T-cell (primary cell): ENCODE data around the gene BCL10. TPM values are rescaled to one million over a fixed set of nuclear protein-coding genes. Genes with fewer than 3 reads are reported as not detected.
A peak's percentile ranks its signal among the peaks of the same experiment; 100 is the strongest.

ENCODE experiments used
- ATAC-seq, 4 experiments: fragments of 200-7000 bp in 3 of 4; fragments of 150-1000 bp in 1 of 4; cut with Tn5 transposase; replicated peaks in 1 of 4; 1 replicate in 3 of 4; 2 replicates in 1 of 4; pipeline ENCODE4 v1.10.0; 2021; ENCODE audit warnings: moderate library complexity in 3 of 4, mild to moderate bottlenecking in 2 of 4, moderate number of reproducible peaks in 1 of 4
- CTCF ChIA-PET, 2 donors: fragments of 300-600 bp; sonication (Branson Sonifier 250); formaldehyde crosslinking; loops; one replicate each; lab custom pipeline; 2022; ENCODE audit warnings: antibody characterized with exemption in 2 of 2; lab: Charles Lee
- POLR2A ChIA-PET, 2 donors: fragments of 300-600 bp; sonication (Branson Sonifier 250); formaldehyde crosslinking; loops; one replicate each; lab custom pipeline; 2022; ENCODE audit warnings: antibody characterized with exemption in 2 of 2; lab: Charles Lee
- DNase-seq, 35 experiments: peaks; one replicate each; pipeline versions ENCODE4 v3.0.0 to v3.0.0-alpha.2; 2013 to 2023
- H3K27ac ChIP-seq: one replicate; pipeline ENCODE4 v1.5.1; 2013; ENCODE audit warnings: low read length
- H3K27me3 ChIP-seq, 2 experiments: replicated peaks in 1 of 2; 1 replicate in 1 of 2; 2 replicates in 1 of 2; pipeline versions ENCODE4 v1.6.1 to v1.7.0; 2013; ENCODE audit warnings: low read length in 1 of 2, mixed read lengths in 1 of 2; ENCODE audit not compliant: control insufficient read depth in 2 of 2, insufficient read depth in 2 of 2; ENCODE audit errors: extremely low read depth in 1 of 2
- H3K36me3 ChIP-seq, 2 donors: 1 replicate in 1 of 2; 2 replicates in 1 of 2; pipeline versions ENCODE4 v1.6.1 to v1.7.0; 2013; ENCODE audit warnings: low read length in 1 of 2; ENCODE audit not compliant: control insufficient read depth in 2 of 2, insufficient read depth in 1 of 2; ENCODE audit errors: extremely low read depth in 1 of 2
- H3K4me1 ChIP-seq, 2 experiments: 1 replicate in 1 of 2; 2 replicates in 1 of 2; pipeline versions ENCODE4 v1.6.1 to v1.7.0; 2013; ENCODE audit warnings: low read length in 2 of 2, mixed read lengths in 1 of 2; ENCODE audit not compliant: insufficient read depth in 2 of 2, control insufficient read depth in 1 of 2; ENCODE audit errors: extremely low read depth in 1 of 2
- H3K4me3 ChIP-seq, 2 donors: 1 replicate in 1 of 2; 2 replicates in 1 of 2; pipeline versions ENCODE4 v1.5.1 to v1.7.0; 2013; ENCODE audit warnings: mild to moderate bottlenecking in 2 of 2, low read length in 1 of 2, moderate library complexity in 1 of 2; ENCODE audit not compliant: control insufficient read depth in 1 of 2; ENCODE audit errors: extremely low read depth in 1 of 2
- H3K9me3 ChIP-seq: 2 replicates; pipeline ENCODE4 v1.7.0; 2013
- H3K27ac Mint-ChIP-seq, 2 donors: one replicate each; pipeline ENCODE4 v1.8.0; 2020 to 2021; ENCODE audit warnings: mild to moderate bottlenecking in 2 of 2, mixed read lengths in 2 of 2
- H3K27me3 Mint-ChIP-seq, 2 donors: one replicate each; pipeline ENCODE4 v1.8.0; 2021 to 2022; ENCODE audit warnings: mixed read lengths in 2 of 2
- H3K36me3 Mint-ChIP-seq: one replicate; pipeline ENCODE4 v1.8.0; 2021; ENCODE audit warnings: mixed read lengths
- H3K4me1 Mint-ChIP-seq, 3 donors: one replicate each; pipeline ENCODE4 v1.8.0; 2020 to 2022; ENCODE audit warnings: mixed read lengths in 3 of 3, mild to moderate bottlenecking in 1 of 3
- H3K4me3 Mint-ChIP-seq, 3 donors: one replicate each; pipeline ENCODE4 v1.8.0; 2020 to 2022; ENCODE audit warnings: mild to moderate bottlenecking in 3 of 3, mixed read lengths in 3 of 3, moderate library complexity in 3 of 3
- H3K9me3 Mint-ChIP-seq, 3 donors: one replicate each; pipeline ENCODE4 v1.8.0; 2020 to 2022; ENCODE audit warnings: mixed read lengths in 3 of 3
- WGBS: methylation state at CpG from one replicate; pipeline ENCODE4 v1.1.5; 2013; ENCODE audit warnings: missing lambda C conversion rate; ENCODE audit not compliant: insufficient coverage; 5-methylcytosine and 5-hydroxymethylcytosine counted together
- total RNA-seq, 35 experiments: library from RNA in 6 of 35; stranded (reverse) in 6 of 35; fragments of 120-200 nt in 1 of 35; gene quantifications; one replicate each; pipeline versions ENCODE4 v1.2.1 to v1.2.4 and lab custom pipeline; 2013 to 2026

The BCL10 gene
- total RNA-seq, 5 donors from 2014 or later (not counting 1 experiment from before 2014, with no cell fraction given): 25.8 to 40.0 (median 28.0) TPM

DNA sequence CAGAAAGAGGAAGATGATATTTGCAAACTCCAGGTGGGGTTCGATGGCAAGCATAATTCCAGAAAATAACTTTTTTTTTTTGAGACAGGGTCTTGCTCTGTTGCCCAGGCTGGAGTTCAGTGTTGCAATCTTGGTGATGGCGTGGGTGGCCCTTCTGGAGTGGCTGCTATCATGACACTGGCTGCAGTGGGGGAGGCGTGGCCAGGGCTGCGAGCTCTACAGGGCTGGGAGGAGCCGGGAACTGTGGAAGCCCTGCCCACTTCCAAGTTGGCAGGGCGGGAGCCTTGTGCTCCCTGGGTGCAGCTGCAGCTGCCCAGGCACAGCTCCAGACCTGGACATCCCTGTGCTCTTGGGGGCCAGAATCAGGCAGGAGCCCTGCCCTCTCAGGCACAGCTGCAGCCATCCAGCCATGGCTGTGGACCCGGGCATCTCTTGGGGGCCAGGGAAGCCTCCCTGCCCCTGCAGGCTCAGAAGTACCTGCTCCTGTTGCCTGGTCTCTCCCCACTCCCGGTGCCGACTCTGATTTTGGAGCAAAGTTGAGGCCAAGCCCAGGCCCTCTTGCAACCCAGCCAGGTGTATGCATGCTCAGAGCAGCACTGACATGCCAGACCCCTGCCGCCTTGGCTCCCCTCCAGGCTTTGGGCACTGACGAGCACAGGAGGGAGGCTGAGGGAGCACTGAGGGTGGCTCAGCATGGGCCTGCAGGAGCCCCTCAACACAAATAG is 7.2 kb upstream of the BCL10 start:
- ATAC-seq (no peak), DNase-seq (no peak)
- Mint-ChIP-seq H3K4me3 (no peak overlapping the region), H3K4me1 (peaks cover 4 to 11% (median 9%) of the 10 kb centered on the region in 3 donors), H3K27me3 (no peaks in the 10 kb centered on the region), H3K36me3 (no peaks in the 10 kb centered on the region), H3K27ac (no peak overlapping the region), H3K9me3 (no peaks in the 10 kb centered on the region)
- Histone ChIP-seq H3K27me3 (peaks cover 0 to 14% of the 10 kb centered on the region in 2 experiments), H3K9me3 (no peaks in the 10 kb centered on the region), H3K4me3 (no peak overlapping the region), H3K36me3 (no peaks in the 10 kb centered on the region), H3K27ac (no peak overlapping the region), H3K4me1 (no peaks in the 10 kb centered on the region)
- ChIA-PET POLR2A (no interaction called here), CTCF (interaction anchor here in 1 of 2 donors (0.7 kb wide), 1 partner anchor 982 kb away, joined by 3 read pairs; no protein-coding TSS in a partner anchor)
- 82% methylated on average over 11 of the region's 11 CpGs for WGBS

DNA sequence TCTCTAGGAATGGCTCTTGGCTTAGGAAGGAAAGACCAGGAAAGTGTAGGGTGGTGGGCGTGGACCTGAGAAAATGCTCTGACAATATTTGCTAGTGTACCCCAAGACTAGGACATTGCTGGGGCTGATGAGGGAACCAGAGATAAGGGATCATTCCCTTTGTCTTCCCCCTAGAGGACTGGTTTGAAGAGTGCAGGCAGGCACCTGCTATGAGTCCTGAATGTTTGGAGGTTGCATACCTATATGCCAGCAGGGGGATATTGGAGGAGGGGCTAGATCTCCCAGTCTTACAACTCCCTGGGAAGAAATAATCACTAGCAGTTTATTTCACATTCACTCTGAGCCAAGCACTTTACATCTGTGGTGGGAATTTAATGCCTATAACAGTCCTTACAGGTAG is 6.0 kb upstream of the BCL10 start:
- no peak overlapping the region for H3K27ac Mint-ChIP-seq
- CTCF ChIA-PET: no interaction called here
- Histone ChIP-seq H3K4me3 (no peak overlapping the region), H3K27ac (no peak overlapping the region), H3K27me3 (peaks cover 0 to 14% of the 10 kb centered on the region in 2 experiments), H3K9me3 (no peaks in the 10 kb centered on the region), H3K36me3 (no peaks in the 10 kb centered on the region), H3K4me1 (no peaks in the 10 kb centered on the region)
- H3K4me1 Mint-ChIP-seq: peaks cover 5 to 17% (median 10%) of the 10 kb centered on the region in 3 donors
- H3K9me3 Mint-ChIP-seq: no peaks in the 10 kb centered on the region
- DNase-seq (no peak), ATAC-seq (peak in 1 of 4 experiments; percentile 56)
- H3K27me3 Mint-ChIP-seq: no peaks in the 10 kb centered on the region
- H3K4me3 Mint-ChIP-seq: no peak overlapping the region
- H3K36me3 Mint-ChIP-seq: no peaks in the 10 kb centered on the region
- POLR2A ChIA-PET: no interaction called here
- no CpG with 5 or more reads among the region's 1 CpG for WGBS

DNA sequence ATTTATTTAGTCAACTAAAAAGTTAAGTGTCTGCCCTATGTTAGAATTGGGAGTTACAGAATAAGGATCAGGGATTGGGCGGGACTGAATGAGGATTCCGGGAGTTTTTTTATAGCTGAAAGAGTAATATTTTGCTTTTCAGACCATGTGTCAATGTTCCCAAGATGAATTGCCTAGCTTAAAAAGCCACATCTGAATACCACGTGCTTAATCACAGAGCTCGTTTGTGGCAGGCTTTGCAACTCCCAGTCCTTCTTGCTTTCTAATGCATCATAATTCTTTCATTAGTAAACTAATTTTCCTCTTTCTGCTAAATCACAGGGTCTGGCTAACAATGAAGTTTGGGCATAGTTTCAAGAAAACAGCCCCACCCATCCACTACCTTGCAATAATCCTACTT is 4.2 kb upstream of the BCL10 start:
- H3K4me3 ChIP-seq: no peak overlapping the region
- Mint-ChIP-seq H3K4me3 (no peak overlapping the region), H3K9me3 (no peaks in the 10 kb centered on the region), H3K27ac (no peak overlapping the region), H3K27me3 (no peaks in the 10 kb centered on the region), H3K36me3 (no peaks in the 10 kb centered on the region), H3K4me1 (peaks cover 14 to 23% (median 17%) of the 10 kb centered on the region in 3 donors)
- no peak overlapping the region for H3K27ac ChIP-seq
- no peaks in the 10 kb centered on the region for H3K36me3 ChIP-seq
- H3K27me3 ChIP-seq: peaks cover 0 to 14% of the 10 kb centered on the region in 2 experiments
- CTCF ChIA-PET: no interaction called here
- DNase-seq (no peak), ATAC-seq (no peak)
- H3K9me3 ChIP-seq: no peaks in the 10 kb centered on the region
- POLR2A ChIA-PET: interaction anchor here in 1 of 2 donors (0.6 kb wide), 1 partner anchor 100 kb away, joined by 3 read pairs; no protein-coding TSS in a partner anchor
- WGBS: 88% methylated on average over 3 of the region's 4 CpGs
- H3K4me1 ChIP-seq: peaks cover 2 to 7% of the 10 kb centered on the region in 2 experiments

DNA sequence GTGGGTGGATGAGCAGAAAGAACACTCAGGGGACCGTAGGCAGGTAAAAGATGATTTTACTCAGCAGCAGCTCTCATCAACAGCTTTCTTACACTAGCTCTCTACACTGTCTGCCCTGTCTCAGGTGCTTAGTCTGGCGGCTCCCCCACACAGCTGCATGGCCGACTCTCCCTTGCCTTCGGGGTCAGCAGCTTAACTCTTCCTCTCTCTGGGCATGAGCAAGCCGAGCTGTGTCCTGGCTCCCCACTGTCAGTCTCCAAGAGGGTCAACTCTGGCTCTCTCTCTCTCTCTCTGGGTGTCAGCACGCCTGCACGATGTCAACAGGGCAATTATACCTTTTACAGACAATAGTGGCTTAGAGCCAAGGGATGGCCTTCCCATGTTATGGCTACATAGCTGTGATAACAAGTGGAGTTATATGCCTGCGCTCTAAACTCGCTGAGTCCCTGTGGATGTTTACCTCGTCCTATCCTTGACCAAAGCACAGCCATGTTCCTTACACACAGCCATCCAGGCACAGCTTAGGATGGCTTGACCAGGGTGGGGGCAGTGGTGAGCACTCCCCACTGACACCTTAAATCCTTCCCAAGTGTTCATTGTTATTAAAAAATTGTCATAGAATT is 3.1 kb upstream of the BCL10 start:
- Mint-ChIP-seq H3K27ac (peak overlapping the region; percentile 51 to 54), H3K27me3 (no peaks in the 10 kb centered on the region), H3K4me1 (peaks cover 24 to 33% (median 28%) of the 10 kb centered on the region in 3 donors), H3K4me3 (no peak overlapping the region), H3K36me3 (no peaks in the 10 kb centered on the region), H3K9me3 (no peaks in the 10 kb centered on the region)
- DNase-seq (no peak), ATAC-seq (no peak)
- Histone ChIP-seq H3K4me1 (peaks cover 10 to 12% of the 10 kb centered on the region in 2 experiments), H3K27me3 (peaks cover 0 to 9% of the 10 kb centered on the region in 2 experiments), H3K36me3 (no peaks in the 10 kb centered on the region), H3K4me3 (no peak overlapping the region), H3K9me3 (no peaks in the 10 kb centered on the region), H3K27ac (no peak overlapping the region)
- ChIA-PET CTCF (interaction anchor here in 1 of 2 donors (0.5 to 1.0 kb wide), 2 partner anchors 335 to 344 kb away, joined by 3 to 4 read pairs; no protein-coding TSS in a partner anchor), POLR2A (interaction anchor here in 1 of 2 donors (0.7 kb wide), 1 partner anchor 270 kb away, joined by 4 read pairs; no protein-coding TSS in a partner anchor)
- no CpG with 5 or more reads among the region's 10 CpGs for WGBS

DNA sequence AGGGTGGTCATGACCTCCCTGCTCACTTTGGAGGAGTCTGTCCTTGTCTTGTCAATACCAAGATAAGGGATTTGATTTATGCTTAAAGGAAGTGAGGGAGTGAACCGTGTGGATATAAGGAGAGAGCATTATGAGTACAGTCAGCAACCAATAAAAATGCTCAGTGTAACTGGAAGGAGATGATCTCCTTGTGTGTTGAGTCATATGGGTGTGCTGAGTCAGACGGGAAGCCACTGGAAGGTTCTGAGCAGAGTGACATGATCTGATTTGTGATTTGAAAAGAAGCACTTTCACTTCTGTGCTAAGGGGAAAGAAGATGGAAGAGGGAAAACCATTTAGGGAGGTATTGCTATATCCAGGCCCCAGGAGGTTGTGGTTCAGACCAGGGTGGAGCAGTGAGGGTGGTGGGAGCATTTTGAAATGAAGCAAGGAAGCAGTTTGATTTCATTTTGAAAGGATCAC is 2.5 kb upstream of the BCL10 start:
- peak overlapping the region in 2 of 3 donors; percentile 0 to 25 for H3K4me3 Mint-ChIP-seq

DNA sequence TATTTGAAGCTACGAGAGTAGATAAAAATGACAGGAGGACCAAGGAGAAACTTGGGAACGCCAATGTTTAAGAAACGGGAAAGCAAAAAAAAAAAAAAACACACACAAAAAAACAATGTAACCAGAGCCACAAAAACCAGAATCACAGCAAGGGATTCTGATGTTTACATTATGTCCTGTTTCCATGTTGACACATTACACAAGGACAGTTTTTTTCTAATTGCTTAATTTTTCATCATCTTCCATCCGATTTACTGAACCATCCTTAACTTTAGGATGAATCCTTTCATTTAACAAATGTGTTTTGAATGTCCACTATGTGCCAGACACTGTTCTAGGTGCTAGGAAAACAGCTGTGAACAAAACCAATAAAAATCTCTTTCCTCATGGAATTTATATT is 1.4 kb upstream of the BCL10 start:
- H3K4me1 Mint-ChIP-seq: peaks cover 42 to 51% (median 46%) of the 10 kb centered on the region in 3 donors
- H3K27me3 Mint-ChIP-seq: no peaks in the 10 kb centered on the region
- H3K4me3 ChIP-seq: no peak overlapping the region
- peaks cover 10% of the 10 kb centered on the region for H3K36me3 Mint-ChIP-seq
- ATAC-seq (no peak), DNase-seq (no peak)
- peak overlapping the region in 1 of 2 donors; percentile 93 for H3K27ac Mint-ChIP-seq
- no peaks in the 10 kb centered on the region for H3K9me3 Mint-ChIP-seq
- WGBS: no CpG with 5 or more reads among the region's 4 CpGs
- no peaks in the 10 kb centered on the region for H3K9me3 ChIP-seq
- CTCF ChIA-PET: interaction anchor here (0.7 to 4.4 kb wide), 6 partner anchors 14 to 333 kb away, joined by 3 to 65 read pairs (median 19); partner anchors contain the start of gene C1orf52 (in 1 of the 2)
- no peak overlapping the region for H3K4me3 Mint-ChIP-seq
- peaks cover 10 to 14% of the 10 kb centered on the region in 2 experiments for H3K4me1 ChIP-seq
- H3K36me3 ChIP-seq: peaks cover 0 to 2% of the 10 kb centered on the region in 2 donors
- H3K27ac ChIP-seq: no peak overlapping the region
- H3K27me3 ChIP-seq: no peaks in the 10 kb centered on the region
- POLR2A ChIA-PET: no interaction called here

More for the DNA sequence above, 2.5 kb upstream of the BCL10 start:
- H3K9me3 ChIP-seq: no peaks in the 10 kb centered on the region
- H3K4me1 Mint-ChIP-seq: peaks cover 31 to 40% (median 35%) of the 10 kb centered on the region in 3 donors
- peaks cover 10 to 14% of the 10 kb centered on the region in 2 experiments for H3K4me1 ChIP-seq
- no peaks in the 10 kb centered on the region for H3K9me3 Mint-ChIP-seq
- POLR2A ChIA-PET: no interaction called here
- CTCF ChIA-PET: interaction anchor here in 1 of 2 donors (0.5 to 4.4 kb wide), 3 partner anchors 20 to 343 kb away, joined by 3 to 65 read pairs (median 4); partner anchors contain the start of gene C1orf52
- WGBS: 22% methylated on average over 2 of the region's 2 CpGs
- H3K27me3 ChIP-seq: peaks cover 0 to 5% of the 10 kb centered on the region in 2 experiments
- no peaks in the 10 kb centered on the region for H3K36me3 Mint-ChIP-seq
- no peak overlapping the region for H3K27ac ChIP-seq
- ATAC-seq (no peak), DNase-seq (peak in 2 of 35 experiments; percentile 11 to 31)
- no peaks in the 10 kb centered on the region for H3K36me3 ChIP-seq
- no peaks in the 10 kb centered on the region for H3K27me3 Mint-ChIP-seq
- H3K4me3 ChIP-seq: no peak overlapping the region
- H3K27ac Mint-ChIP-seq: peak overlapping the region; percentile 51 to 54
